ENCODE results near the gene ALDOC.
A peak's percentile ranks its signal among the peaks of the same experiment; 100 is the strongest.
"Not testable (repeated sequence)": the region's sequence is repeated elsewhere in the genome, so short reads cannot be mapped to it uniquely, and the experiment has no call there.

ALDOC gene

DNA sequence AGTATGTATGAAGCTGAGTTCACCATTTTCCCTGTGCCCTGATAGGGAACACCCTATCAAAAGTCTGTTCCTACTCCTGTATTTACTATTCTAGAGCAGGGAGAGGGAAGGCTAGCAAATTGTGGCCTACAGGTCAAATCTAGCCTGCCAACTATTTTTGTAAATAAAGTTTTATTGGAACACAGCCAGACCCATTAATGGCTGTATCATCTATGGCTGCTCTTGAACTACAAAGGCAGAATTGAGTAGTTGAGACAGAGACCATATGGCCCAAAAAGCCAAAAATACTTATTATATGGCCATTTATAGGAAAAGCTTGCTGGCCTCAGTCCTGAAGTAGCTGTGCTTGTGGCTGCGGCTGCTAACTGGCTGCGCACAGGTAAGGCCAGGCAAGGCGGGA, 4.3 kb upstream of the ALDOC start:
- no peak for DNase-seq

DNA sequence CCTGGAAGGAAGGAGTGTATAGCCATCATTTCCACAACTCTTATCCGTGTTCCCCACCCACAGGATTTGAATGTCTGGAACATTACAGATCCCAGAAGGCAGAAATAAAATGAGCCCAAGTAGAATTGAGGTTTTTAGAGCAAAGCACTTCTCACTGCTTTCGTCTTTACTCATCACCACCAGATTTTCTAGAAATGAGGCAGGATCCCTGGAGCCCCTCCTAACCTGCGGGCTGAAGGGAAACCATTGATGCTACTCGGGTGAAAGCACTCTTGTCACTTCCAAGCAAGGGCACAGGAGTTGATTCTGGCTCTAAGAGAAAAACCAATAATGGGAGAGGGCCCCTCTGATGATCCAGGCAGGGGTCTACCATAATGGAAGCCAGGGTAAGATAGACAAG, 2.8 kb upstream of the ALDOC start:
- peak in 1 of 5 donors; percentile 72 for DNase-seq

DNA sequence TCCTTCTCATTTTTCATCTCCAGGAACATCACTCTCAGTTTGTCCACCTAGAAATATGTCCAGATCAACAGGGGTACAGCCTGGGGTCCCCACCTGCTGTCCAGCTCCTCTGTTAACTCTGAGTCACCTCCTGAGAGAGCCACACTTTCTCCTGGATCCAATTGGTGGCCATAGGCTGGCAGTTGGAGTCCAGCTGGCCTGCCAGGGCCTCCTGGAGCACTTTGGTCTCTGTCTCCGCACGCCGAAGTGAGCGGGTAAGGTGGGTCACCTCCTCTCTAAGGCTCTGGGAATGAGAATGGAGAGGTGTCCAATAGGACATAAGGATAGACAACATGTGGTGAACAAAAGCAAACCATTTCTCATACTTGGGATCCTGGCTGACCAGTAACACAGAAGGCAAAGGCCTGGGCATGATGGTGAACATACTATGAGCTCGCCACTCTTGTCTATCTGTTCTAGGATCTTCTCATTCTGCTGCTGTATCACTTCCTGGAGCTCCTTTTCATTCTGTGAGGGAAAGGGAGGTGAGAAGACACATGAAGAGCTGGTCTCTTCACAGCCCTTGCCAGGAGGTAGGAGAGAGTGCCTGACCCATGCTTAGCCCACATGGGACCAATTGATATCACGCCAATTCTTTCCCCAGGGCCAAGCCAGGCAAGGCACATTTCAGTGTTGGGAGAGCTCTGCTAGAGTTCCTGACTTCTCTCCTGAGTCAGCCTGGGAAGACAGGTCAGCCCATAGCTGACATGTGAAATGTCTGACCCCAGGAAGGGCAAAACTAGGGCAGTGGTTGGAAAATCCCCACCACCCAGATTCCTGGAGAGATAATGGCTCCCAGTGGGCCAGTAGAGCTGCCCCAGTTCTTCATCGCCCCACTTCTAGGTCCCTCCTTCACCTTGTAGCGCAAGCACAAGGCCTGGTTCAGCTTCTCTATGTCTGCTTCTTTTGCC, 1.8 kb upstream of the ALDOC start:
- no peak for DNase-seq

DNA sequence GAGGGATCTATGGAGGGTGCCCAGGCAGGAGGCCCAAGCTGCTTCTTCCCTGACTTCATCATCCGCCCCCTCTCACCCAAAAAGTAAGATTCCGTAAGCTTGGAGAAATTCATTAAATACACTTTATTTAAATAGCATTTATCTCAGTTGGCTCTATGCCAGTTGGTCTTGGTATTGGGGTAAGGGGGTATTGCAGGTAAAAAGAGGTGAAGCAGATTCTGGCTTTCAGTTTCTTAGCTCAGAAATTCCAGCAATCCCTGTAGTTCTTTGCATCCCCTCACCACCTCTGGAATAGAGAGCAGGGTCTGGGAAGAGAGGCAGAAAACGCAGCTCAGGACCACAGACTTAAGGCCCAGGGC, 750 bp upstream of the ALDOC start:
- DNase-seq, result no peak

DNA sequence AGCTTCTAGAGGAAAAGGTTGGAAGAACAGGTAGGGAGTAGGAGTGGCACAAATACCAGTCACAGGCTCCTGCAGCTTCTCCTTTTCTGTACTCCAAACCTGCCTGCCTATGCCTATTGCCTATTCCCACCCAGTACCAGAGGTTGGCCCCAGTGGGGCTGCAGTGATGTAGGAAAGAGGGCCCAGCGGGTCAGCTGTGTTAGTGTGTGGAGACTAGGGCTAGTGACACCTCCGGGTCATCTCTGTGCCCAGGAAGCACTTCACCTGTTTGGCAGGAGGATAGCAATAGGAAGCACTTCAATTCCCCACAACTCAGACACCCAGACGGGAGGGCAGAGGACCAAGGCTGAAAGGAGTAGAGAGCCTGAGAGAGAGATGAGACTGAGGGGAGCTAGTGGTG, 679 bp downstream of the ALDOC start:
- not testable (repeated sequence) for DNase-seq

DNA sequence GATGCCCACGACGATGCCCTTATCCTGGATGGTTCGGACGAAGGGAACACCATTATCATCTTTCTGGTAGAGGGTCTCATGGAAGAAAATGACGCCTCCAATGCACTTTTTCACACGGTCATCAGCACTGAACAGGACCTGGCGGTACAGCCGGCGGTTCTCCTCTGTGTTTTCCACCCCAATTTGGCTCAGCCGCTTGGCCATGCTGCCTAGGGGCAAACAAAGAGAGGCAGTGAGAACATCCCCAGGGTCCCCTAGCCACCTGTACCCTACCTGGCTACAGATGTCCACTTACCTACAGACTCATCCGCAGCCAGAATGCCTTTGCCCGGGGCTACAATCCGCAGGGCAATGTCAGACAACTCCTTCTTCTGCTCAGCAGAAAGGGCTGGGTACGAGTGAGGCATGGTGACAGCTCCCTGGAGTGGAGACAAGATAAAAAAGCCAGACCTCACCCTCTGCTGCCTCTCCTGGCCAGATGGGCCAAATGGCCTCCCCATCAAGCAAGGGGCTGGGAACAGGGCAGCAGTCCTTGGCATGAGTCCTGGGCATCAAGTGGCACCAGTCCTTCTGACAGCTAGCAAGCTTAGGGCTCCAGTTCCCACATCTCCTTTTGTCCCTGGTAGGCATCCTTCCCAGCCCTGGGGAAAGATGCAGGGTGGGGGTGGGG, 1.4 kb downstream of the ALDOC start:
- no peak for DNase-seq

DNA sequence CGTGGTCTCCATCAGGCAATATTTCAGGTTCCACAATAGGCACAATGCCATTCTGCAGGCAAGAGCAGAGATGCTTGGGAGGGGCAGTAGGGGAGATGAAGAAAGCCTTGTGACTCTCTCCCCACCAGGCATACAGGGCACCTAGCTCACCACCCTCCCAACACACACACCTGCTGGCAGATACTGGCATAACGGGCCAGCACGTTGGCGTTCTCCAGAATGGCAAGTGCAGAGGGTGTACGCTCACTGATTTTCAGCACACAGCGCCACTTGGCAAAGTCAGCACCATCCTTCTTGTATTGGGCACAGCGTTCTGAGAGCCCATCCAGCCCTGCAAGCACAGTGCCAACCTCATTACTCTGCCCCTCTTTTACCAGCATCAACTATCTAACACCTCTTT, 2.2 kb downstream of the ALDOC start:
- DNase-seq, result no peak

DNA sequence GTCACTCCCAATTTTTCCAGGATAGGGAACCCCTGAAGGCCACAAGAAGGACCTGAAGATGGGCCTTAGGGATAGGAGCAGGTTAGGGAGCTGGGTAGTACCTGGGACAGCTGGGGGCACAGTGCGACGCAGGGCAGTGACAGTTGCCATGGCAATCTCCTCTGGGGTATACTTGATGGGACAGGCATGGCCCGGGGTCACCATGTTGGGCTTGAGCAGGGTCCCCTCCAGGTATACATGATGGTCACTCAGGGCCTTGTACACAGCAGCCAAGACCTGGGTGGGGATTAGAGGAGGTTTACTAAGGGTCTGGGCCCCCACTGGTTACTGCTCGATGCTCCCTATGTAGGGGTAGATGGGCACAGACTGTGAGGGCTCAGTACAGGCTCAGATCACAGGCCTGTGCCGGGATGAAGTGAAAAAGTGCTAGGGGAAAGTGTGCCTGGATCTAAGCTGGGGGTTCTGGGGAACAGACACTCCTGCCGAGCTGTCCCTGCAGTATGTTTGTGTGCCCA, 2.7 kb downstream of the ALDOC start:
- no peak for DNase-seq

DNA sequence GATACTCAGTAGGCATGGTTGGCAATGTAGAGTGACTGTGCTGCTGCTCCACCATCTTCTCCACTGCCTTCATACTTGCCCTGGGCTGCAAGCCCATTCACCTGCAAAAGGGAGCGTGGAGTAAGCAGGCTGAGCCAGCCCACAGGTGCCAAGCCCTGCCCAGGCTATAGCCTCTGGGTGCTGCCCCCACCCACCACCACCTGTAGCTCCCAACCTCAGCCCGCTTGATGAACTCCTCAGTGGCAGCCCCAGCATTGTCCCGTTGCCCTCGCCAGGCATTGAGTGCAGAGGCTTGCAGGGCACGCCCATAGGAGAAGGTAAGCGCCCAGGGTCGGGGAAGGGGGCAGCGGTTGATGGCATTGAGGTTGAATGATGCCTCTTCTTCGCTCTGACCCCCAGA, 3.2 kb downstream of the ALDOC start:
- DNase-seq, result no peak

DNA sequence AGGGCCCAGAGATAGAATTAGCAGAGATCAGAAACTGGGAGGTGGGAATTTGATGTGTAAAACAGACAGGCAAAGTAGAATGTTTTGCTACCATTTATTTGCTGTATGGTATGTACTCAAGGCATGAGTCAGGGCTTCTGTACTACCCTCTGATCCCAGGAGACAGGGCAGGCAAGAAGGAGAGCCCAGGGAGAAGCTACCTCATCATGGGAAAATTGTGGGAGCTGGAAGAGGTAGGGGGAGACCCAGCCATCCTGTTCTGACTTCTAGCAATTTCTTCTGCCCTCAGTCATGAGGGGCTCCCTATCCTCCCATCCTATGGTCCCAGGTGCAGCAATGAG, 3.7 kb downstream of the ALDOC start:
- no peak for DNase-seq

DNA sequence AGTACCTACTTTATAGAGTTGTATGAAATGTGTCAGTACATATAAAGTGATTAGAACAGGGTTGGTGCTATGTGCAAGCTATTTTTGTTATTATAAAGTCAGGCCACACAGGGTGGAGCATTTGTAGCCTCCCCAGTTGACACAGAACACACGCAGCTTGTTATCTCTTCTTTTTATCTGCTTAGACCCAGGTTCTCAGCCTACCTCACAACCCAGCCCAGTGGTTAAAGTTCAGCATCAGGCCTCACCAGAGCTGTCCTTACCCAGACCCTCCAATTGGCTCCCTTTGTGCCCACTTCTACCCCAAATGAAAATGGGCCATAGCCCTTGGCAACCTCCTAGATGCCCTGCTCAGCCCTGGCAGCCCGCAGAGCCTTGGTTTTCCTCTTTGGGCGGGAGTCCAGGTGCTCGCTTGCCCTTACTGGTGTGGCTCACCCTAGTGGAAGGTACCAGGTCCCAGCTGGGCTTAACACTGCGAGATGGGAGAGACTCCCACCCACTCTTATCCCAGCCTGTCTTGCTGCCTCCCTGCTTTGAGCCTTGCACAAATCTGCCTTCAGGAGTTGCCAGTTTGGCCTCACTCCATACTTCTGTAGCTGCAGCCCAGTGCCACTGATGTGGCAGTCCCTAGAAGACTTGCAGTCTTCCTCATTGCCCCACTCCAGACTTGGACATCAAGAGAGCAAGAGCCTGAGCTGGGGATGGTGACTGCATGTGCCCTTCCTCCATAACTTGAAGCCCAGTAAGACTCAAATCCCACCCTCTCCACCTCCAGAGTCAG, 4.2 kb downstream of the ALDOC start:
- DNase-seq, result no peak

DNA sequence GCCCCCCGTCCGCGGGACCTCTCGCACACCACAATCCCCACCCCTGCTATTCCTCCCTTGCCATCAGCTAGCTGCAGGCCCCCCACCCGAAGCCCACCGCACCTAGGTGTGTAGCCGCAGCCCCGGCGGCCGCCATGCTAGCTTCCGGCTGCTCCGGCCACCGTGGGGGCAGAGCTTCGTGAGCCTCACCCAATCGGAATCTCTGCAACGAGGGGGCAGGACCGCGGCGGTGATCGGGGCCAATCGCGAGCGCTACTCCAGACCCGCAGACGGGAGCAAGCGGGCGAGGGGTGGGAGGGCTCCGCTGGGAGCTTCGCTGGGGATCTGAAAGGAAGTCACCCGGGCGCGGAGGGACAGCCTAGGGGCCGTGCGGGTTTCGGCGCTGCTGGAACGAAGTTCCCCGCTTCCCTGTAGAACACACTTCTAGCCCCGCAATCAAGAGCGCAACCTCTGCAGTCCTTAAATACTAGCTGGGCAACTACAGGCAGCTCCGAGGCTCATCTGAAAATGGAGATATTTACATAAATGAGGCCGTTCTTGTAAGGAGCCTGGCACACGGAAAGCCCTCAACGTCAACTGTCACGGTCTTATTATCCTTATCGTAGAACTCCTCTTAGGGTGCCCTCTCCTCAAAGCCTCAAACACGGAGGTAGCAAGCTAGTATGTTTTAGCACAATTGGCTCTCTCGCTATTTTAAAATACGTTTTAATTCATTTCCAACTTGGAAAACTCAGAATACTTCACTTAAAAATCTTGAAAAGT, 5.2 kb downstream of the ALDOC start, which contains the start of gene PIGS:
TSS of gene PIGS (minus strand) at position 164 of the 762 bp plus-strand sequence. CDS start at position 136, 28 bp downstream.
- DNase-seq, result peak; percentile 82 to 92 (median 89)

DNA sequence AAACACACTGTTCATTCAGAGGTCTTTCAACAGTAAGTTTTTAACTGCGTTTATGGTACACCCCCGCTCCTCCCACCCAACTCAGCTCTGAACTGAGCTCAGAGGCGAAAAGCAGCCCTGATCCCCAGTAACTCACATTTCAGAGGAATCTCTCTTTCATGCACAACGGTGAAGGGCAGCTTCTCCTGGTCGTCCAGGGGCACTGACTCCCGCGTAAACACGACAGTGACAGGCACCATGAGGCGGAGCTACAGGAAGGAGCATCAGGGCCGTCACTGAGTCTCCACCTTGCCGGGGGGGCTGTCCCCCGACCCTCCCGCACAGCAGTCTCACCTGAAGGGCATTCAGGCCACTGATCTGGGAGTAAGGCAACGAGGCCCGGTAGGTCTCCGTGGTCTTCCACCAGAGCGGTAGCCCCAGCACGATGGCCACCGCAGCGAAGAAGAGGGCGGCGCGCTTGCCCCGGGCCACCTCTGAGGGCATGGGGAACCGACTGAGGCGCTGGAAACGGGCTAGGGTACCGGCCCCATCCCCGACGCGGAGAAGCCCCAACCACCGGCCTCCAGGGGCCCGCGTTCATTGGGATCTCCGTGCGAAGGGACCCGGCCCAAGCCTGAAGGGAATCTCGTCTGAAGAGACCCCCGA, 5.9 kb downstream of the ALDOC start:
- peak; percentile 31 to 52 (median 48) for DNase-seq

DNA sequence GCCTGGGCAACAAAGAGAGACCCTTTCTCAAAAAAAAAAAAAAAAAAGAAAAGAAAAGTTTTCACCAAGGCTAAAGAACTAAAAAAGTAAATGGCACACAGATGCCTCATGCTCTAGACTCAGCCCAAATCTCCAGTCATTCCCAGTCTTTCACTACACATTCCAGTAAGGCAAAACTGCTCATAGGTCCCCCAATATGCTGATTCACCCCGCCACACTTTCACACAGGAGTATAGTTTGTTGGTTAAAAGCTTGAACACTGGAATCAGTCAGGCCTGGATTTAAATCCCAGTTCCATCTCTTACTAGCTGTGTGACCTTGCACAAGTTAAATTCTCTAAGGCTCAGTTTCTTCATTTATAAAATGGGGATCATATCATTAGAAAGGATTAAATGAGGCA, 7.2 kb downstream of the ALDOC start:
- no peak for DNase-seq

DNA sequence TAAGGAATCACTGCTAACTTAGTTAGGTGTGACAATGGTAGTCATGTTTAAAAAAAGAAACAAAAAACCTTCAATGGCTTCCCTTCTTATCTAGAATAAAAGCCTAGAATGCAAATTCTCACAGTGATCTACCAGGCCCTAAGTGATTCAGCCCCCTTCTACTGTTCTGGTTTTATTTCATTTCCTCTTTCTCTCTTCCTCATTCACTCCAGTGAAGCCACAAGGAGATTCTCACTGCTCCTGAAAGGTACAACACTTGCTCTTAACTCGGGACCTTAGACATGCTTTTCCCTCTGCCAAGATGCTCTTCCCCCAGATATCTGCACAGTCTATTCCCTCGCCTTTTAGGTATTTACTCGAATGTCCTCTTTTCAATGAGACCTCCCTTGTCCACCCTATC, 9.1 kb downstream of the ALDOC start:
- DNase-seq, result no peak

DNA sequence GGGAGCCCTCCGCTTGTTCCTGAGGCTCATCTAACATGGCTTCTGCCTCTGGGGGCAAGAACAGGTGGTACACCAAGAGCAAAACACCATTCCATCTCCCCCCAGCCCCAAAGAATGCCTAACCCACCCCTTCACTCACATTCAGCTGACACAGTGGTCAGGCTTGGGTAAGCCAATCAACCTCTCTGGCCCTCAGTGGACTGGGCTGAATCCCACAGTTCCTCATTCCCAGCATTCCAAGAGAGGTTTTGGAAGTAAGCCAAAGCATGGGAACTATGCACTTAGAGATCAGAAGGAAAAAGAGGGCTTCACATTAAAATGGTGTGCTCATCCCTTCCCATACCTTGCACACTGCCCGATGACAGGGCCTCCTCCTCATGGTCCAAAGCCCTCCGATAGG, 13.2 kb downstream of the ALDOC start:
- DNase-seq, result no peak

DNA sequence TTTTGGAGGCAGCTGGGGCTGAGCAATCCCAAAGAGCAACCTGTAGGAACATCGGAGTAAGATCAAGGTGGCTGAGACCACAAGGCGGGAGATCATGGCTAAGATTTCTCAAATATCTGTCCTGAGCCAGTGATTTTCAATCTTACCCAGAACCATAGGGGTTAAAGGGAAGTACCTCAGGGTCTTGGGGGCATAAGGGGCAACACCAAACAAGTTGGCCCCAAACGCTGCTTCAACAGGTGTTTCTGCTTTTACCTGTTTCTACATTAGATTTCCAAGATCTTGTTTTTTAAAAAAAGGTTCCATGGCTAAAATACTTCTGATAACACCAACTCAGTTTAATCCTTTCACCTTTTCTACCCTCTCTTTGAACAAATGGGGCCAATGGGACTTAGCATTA, 21.7 kb downstream of the ALDOC start:
- no peak for DNase-seq

DNA sequence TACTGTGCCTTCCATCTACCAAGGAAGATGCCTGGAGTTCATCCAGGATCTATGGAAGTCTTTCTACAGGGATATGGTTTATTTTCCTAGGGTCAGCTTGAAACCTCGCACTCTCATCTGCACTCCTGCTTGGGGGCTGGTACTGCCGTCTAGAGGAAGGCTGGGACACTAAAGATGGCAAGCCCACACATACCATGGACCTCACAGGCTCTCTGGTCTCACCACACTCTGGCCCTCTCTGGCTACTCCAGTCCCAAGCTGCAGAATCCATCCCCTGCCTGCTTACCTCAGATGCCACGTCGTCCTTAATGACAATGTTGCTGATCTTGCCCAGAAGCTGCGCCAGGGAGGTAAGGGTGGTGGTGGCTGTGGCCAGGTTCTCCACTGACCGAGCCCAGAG, 22.1 kb downstream of the ALDOC start:
- no peak for DNase-seq

DNA sequence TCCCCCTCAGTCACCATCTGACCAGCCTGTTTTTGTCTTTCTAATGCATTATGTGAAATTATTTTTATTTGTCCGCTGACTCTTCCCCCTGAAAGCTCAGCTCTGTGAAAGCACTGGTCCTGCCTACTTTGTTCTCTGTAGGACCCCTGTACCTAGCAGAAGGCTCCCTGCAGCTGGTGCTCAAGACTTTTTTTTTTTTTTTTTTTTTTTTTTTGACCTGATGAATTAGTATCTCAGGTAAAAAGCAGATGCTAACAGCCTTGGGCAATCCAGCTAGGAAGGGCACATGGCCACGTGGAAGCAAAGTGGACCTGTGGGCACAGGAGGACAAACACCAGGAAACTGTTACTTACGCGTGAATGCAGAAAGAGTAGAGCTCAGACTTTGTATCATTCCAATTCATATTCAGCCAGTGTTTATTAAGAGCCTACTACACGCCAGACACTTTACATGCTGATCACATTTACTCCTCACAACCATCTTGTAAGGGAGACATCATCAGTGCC, 23.6 kb downstream of the ALDOC start:
- no peak for DNase-seq

DNA sequence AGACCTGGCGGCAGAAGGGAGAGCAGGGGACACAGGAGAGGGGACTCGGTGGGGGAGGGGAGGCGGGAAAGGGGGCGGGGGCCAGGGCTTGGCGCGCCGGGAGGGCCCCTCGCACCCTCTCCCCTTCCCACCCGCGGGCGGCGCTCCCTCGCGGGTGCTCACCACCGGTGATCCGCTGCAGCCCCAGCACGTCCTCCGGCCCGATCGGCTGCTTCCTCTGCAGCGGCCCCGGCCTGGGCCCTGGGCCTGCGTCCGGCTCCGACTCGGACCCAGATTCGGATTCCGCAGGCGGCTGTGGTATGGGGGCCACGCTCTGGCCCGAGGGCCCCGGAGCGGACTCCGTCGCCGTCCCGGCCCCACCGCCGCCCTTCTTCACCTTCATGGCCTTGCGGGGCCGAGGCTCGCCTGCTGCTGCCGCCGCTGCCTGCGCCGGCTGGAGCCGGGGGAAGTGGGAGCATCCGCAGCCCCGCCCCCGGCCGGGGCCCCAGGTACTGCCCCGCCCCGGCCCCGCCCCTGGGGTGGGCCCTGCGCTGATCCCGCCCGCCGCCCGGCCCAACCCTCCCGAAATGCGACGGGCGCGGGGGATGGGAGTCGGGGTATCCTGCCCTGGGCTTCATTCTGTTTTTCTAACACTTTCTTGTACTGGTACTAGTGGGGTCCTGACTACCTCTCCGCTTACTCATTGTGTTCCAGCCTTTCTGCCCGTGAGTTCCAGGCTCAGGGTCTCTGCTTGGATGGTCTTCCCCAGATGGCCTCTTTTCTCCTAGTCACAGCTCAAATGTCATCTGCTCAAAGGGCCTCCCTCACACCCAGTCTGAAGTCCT, 24.3 kb downstream of the ALDOC start, which contains the start of gene UNC119:
TSS of gene UNC119 (minus strand) at position 449 of the 824 bp plus-strand sequence. CDS start at position 382, 67 bp downstream.
- DNase-seq, result peak; percentile 67 to 82 (median 72)
